Stimulated activated CD4-positive, alpha-beta T cell treated with anti-CD3 and anti-CD28 coated beads, Interleukin-15, amount 100 ng/mL, for 48 hours (primary cell): Measurements from ENCODE around the gene CCDC102A.
"Not testable (repeated sequence)": the region's sequence is repeated elsewhere in the genome, so short reads cannot be mapped to it uniquely, and the experiment has no call there.

Experiments used
- DNase-seq, 2 donors: peaks; one replicate each; pipeline ENCODE4 v3.0.0-alpha.2; 2020; ENCODE audit warnings: low read depth in 2 of 2

The CCDC102A gene

DNA sequence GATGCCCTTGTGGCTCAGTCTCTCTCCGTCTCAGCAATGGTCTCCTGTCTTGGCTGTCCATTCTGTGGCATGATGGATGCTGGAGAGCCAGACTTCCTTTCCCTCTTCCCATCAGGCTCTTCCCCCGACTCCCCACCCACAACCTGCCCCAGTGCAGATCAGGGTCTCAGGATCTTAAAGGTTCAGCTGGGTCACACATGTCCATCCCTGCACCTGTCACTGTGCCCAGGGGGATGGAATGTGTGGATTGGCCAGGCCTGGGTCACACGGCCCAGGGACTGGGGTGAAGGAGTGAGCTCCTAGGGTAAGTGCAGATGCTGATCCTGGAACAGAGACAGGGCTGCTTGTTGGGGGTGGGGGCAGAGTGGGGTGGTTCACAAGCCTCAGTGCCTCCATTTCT lies 29.1 kb upstream of the CCDC102A start:
- DNase-seq = no peak

DNA sequence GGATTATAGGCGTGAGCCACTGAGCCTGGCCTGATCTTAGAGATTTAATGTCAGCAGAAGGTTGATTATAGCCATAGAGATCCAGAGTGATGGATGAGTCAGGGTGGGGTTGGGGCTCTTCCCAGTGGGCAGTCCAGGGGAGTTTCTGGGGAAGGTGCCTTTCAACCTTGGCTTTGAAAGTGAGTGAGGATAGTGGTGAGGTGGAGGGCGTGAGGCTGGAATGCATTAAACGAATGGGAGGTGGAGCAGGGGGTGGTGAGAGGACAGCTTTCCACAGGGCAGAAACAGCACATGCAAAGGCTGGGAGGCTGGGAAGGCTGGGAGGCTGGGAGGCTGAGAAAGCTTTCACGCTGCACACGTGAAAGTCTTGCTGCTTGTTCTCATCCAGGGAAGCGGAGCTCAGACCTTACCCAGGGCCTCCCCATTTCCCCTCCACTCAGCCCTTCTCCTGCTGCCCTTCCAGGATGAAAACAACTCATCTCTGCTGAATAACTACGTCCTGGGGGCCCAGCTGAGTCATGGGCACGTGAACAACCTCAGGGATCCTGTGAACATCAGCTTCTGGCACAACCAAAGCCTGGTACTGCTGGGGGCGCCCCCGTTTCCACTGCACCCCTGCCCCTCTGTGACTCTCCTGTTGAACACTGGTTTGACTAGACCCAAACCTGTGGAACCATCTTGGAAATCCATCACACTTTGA lies 28.4 kb upstream of the CCDC102A start:
- DNase-seq = no peak

DNA sequence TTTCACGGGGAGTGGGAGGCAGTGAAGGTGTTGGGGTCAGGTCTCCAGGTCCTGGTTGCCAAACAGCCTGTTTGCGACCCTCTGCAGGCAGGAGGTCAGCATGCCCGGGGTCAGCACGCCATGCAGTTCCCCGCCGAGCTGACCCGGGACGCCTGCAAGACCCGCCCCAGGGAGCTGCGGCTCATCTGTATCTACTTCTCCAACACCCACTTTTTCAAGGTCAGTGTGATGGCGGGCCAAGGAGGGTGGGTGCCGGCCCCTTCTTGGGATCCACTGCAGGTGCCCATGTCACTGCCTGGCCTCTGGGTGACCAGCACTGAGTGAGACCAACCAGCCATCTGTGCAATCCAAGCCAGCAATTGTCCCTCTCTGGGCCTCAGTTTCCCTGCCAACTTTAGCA lies 27.4 kb upstream of the CCDC102A start:
- DNase-seq = no peak

DNA sequence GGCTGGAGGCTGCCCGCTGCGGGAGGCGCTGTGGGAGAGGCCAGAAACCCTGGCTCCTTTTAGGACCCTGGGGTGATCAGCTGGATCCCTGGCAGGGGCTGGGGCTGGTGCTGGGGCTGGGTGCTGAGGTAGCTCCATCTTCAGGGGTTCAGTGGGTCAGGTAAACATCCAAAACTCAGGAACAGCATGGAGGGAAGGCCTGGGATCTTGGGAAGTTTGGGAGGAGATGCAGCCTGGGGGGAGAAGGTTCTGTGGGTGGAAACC lies 27.0 kb upstream of the CCDC102A start:
- no peak for DNase-seq

DNA sequence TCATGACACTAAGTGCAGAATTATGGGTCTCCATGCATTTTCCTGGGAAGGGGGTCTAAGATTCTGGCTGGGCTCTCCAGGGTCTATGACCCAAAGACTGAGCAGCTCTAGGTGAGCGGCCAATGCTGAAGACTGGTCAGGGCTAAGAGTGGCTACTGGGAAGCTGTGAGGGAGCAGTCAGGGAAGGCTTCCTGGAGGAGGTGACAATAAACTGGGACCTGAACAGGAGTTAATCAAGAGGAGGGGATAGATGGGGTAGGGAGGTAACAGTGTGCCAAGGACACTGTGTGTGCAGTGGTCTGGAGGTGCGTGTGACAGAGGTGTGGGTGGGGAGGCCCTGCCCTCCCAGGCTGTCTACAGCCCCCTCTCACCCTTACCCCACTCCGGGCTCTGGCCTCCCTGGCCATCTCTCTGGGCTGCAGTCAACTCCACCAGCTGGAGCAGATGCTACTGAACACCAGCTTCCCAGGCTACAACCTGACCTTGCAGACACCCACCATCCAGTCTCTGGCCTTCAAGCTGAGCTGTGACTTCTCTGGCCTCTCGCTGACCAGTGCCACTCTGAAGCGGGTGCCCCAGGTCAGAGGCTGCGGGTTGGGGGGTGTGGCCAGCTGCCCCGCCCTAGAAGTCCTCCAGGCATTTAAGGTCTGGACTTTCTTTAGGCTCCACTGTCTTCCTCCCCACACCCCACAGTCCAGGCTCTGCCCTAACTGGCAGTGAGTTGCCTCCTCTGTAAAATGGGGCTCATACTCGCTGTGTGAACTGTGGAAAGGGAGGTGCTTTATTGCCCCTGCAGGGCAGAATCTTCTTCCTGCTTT lies 26.5 kb upstream of the CCDC102A start:
- no peak for DNase-seq

DNA sequence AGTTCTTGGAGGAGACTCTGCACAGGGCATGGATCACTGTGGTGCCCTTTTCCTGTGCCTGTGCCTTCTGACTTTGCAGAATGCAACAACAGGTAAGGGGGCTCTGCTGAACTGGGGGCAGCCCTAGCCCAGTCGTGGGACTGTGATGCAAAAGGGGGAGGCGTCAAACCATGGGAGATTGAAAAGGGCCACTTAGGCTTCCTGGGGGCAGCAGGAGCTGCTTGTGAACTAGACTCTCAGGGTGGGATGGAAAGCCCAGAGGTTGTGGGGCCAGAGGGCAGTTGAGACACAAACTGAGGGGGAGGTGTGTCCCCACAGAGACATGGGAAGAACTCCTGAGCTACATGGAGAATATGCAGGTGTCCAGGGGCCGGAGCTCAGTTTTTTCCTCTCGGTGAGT lies 25.7 kb upstream of the CCDC102A start:
- DNase-seq = no peak

DNA sequence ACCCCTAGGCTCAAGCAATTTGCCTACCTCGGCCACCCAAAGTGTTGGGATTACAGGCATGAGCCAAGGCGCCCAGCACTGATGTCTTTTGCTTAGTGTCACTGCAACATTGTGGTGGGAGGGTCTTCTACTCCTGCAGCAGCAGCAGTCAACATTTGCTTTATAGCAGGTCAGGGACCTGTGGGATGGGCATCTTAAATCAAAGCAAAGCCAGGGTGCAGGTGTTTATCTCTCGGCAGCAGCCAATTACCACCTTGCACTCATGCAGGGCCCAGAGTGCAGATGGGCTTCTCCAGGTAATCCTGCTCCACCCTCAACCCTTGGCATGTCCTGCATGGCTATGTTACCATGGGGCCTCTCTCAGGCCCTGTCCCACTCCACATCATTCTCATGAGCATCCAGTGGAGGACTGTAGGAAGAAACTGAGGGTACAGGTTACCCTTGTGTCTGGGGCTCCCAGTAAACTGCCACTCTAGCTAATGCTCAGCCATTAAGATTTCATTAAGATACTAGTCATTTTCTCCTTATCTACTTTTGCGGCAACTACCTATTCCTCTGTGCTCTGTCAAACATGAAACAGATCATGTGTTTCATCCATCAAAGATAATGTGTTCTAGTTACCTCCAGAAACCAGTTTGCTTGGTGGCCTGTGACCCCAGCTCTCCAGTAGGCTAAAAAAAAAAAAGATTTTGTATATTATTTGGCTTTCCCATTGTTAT lies 22.9 kb upstream of the CCDC102A start:
- no peak for DNase-seq

DNA sequence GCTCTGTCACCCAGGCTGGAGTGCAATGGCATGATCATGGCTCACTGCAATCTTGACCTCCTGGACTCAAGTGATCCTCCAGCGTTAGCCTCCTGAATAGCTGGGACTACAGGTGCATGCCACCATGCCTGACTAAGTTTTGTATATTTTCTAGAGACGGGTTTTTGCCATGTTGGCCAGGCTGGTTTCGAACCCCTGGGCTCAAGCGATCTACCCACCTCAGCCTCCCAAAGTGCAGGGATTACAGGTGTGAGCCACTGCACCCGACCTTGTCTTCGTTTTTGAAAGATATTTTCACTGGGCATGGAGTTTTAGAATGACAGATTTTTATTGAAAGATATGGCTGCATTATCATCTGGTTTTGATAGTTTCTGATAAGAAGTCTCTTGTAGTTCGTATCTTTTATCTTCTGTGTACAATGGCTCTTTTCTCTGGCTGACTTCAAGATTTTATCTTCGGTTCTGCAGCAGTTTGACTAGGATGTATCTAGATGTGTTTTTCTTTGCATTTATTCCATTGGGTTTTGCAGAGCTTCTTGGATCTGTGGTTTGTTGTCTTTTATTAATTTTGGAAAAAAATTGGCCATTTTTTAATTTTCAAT lies 20.7 kb upstream of the CCDC102A start:
- no peak for DNase-seq

DNA sequence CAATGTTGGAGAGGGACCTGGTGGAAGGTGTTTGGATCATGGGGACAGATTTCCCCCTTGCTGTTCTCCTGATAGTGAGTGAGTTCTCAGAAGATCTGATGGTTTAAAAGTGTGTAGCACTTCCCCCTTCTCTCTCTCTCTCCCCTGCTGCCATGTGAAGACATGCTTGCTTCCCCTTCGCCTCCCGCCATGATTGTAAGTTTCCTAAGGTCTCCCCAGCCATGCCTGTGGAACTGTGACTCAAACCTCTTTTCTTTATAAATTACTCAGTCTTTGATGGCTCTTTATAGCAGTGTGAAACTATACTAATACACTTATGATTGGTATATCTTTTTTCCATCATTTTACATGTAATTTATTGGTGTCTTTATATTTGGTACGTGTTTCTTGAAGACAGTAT lies 19.5 kb upstream of the CCDC102A start:
- DNase-seq = no peak

DNA sequence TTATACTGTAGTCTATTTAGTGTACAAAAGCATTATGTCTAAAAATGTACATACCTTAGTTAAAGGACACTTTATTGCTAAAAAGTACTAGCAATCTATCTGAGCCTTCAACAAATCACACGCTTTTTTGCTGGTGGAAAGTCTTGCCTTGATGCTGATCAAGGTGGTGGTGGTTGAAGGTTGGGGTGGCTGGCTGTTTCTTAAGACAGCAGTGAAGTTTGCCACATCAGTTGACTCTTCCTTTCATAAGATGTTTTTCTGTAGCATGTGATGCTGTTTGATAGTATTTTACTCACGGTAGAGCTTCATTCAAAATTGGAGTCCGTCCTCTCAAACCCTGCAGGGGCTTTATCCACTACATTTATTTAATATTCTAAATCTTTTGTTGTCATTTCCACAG lies 14.7 kb upstream of the CCDC102A start:
- DNase-seq = no peak

DNA sequence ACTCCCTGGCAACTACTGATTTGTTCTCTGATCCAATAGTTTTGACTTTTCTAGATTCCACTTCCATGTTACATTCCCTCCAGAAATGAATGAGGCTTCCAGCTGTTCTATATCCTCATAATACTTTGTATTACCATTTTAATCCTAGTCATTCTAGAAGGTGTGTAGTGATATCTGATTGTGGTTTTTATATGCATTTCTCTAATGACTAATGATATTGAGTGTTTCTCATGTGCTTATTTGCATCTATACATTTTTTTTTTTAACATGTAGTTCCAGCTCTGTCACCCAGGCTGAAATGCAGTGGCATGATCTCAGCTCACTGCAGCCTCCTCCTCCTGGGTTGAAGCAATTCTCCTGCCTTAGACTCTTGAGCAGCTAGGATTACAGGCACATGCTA lies 13.4 kb upstream of the CCDC102A start:
- no peak for DNase-seq

DNA sequence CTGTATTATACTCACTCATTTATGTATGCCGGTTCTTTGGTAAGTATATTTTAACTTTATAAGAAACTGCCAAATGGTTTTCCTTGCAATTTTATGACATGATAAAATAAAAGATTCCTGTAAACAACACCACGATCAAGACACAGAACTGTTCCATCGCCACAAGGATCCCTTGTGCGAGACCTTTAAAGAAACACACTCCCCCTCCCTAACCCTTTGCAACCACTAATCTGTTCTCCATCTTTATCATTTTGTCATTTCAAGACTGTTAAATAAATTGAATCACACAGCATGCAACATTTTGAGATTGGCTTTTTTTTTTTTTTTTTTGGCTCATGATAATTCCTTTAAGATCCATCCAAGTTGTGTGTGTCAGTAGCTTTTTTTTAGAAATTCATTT lies 12.0 kb upstream of the CCDC102A start:
- DNase-seq = no peak

DNA sequence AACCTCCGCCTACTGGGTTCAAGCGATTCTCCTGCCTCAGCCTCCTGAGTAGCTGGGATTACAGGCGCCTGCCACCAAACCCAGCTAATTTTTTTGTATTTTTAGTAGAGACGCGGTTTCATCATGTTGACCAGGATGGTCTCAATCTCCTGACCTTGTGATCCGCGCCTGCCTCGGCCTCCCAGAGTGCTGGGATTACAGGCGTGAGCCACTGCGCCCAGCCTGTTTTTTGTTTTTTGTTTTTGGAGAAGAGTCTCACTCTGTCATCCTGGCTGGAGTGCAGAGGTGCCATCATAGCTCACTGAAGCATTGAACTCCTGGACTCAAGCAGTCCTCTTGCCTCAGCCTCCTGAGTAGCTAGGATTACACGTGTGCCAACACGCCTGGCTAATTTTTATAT lies 11.2 kb upstream of the CCDC102A start:
- DNase-seq = not testable (repeated sequence)

DNA sequence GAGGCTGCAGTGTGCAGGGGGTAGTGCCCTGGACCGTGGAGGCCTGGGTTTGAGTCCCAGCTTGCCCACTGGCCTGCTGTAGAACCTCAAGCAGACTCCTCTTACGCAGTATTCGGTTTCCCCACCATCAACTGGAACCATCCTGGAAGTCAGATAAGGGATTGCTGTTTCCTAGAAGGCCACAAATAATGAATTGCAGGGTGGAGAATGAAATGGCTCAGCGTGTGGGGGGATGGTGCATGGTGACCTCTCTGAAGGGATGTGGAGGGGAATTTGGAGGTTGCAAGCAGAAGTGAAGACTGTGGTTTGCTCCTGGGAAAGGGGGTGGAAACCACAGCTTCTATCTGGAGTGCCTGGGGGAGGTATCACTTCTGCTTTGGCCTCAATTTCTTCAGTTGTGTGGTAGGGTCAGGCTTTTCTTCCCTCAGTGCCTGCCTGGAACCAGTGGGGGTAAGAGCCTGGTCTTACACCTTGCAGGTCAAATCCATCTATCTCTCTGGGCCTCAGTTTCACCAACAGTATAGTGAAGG lies 7.8 kb upstream of the CCDC102A start:
- no peak for DNase-seq

DNA sequence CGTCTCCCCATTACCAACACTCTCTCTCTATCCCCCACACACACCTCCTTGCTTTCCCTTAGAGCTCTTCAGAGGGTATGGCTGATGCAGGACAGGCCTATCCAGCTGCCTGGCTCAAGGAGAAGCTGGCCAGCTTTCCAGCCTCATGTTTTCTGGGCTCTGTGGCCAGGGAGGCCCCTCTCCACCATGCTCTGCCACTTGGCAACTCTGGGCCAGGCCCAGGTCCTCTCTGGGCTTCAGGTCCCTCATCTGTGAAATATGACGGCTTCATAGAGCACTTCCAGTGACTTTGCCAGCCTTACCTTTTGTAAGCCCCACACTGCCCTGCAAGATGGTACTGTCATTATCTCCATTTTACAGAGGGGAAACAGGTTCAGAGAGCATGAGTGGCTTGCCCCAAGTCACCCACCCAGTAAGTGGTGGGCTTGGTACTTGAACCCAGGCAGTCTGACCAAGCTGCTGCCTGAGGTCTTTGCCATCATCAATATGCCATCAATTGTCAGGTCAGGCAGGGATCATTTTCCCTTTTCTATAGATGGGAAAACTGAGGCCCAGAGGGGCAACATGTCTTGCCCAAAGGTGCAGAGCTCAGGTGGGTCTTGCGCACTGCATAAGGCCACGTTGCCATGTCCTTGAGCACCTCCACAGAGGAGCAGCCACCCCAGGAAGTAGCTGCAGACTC lies 5.5 kb upstream of the CCDC102A start:
- DNase-seq = no peak

DNA sequence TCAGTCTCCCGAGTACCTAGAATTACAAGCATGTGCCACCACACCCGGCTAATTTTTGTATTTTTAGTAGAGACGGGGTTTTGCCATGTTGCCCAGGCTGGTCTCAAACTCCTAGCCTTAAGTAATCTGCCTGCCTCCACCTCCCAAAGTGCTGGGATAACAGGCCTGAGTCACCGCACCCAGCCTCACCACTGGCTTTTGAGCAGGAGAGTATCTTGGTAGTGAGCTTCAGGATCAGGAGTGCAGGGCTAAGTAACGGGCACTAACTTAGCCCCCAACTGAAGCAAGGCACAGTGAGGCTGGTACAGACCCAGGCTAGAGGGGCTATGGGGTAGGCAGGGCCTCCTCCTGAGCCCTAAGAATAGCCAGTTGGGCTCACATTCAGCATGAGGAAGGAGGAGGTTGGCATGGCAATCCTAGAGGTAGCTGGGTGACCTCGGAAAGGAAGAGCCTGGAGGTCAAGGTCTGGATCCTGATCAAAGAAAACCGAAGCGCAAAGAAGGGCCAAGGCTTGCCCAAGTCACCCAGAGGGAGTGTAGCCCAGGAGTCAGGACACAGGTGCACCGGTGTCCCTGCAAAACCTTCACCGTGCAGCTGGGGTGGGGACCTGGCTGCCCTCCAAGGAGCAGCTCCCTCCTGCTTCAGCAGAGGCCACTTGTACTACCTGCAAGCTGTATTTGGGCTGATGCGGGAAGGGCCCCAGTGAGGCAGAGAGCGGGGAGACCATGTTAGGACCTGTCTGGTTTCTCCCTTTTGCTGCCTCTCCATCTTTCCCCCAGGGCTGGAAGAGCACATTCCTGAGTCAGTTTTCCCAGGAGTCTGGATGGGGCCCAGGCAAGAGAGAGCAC lies 4.8 kb upstream of the CCDC102A start:
- no peak for DNase-seq

DNA sequence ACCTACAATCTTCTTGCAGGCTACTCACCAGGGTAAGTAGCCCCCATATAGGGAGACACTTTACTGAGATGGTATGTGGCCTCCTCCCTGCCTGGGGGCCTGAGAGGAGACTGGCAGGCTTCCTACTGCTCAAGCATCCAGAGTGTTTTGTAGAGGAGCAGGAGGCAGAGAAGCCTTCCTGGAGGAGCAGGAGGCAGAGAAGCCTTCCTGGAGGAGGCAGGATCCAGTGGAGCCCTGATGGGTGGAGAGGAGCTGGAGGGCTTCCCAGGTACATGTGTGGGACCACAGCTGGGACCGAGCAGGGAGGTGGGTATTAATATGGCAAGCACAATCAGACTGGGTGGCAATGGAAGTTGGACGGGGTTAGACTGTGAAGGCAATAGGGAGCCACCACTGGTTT lies 4.0 kb upstream of the CCDC102A start:
- no peak for DNase-seq

DNA sequence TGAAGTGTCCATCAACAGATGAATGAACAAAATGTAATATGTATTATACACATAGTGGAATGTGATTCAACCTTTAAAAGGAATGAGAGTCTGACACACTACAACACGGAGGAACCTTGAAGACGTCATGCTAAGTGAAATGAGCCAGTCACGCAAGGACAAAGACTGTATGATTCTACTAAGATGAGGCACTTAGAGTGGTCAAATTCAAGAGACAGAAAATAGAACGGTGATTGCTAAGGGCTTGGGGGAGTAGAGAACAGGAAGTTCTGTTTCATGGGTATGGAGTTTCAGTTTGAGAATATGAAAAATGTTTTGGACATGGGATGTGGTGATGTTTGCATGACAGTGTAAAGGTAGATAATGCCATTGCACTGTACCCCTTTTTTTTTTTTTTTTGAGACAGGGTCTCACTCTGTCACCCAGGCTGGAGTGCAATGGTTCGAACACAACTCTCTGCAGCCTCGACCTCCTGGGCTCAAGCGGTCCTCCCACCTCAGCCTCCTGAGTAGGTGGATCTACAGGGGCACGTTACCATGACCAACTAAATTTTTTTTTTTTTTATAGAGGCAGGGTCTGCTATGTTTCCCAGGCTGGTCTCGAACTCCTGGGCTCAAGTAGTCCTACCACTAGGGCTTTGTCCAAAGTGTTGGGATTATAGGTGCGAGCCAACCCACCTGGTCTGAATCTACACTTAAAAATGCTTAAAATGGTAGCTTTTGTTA lies 2.9 kb upstream of the CCDC102A start:
- no peak for DNase-seq

DNA sequence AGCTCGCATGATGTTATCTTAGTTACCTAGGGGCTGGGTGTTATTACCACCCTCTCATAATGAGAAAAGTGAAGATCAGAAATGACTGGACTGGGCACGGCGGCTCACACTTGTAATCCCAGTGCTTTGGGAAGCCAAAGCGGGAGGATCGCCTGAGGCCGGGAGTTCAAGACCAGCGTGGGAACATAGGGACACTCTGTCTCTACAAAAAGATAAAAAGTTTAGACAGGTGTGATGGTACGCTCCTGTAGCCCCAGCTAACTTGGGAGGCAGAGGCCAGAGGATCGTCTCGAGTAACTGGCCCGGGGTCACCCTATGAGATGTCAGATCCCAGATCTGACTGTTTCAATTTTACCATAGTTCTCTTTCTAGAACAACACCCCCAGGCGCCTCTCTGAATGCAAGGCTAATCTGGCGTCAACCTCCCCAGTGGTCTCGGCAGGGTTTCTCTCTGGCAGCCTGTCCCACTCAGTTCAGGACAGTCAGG lies 1.9 kb upstream of the CCDC102A start:
- DNase-seq = no peak

DNA sequence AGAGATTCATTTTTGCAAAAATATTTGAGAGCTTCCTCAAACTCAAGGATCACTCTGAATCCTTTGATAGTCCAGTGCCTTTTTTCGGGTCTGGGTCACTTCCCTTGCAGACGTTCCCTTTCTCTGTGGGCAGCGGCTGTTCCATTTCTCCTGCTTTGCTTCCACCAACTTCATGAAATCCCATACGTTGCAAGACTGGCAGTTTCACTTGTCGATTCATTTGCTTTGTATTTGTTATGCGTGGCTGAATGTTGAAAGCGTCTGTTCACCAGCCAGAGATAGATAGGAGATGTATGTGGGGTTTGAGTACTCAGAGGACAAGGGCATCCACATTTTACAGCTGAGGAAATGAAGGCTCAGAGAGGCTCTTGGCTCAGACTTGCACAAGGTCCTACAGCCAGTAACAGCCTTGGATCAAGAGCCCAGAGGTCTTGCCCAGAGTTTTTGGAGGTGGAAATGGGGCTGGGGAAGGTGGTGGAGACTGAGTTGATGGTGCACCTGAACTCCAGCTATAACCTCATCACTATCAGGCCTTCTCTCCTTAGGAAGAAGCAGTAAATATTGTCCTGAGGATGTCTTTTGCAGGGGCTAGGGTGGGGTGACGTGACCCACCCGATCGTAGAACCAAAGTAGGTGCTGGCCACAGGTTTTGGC lies 1.3 kb upstream of the CCDC102A start:
- DNase-seq = no peak
